Measurements from ENCODE around the gene CXCL3. TPM values are rescaled to one million over a fixed set of nuclear protein-coding genes. Genes with fewer than 3 reads are reported as not detected.

Gene CXCL3
- total RNA-seq, 1 donor from 2014 or later = 2.3 TPM

DNA sequence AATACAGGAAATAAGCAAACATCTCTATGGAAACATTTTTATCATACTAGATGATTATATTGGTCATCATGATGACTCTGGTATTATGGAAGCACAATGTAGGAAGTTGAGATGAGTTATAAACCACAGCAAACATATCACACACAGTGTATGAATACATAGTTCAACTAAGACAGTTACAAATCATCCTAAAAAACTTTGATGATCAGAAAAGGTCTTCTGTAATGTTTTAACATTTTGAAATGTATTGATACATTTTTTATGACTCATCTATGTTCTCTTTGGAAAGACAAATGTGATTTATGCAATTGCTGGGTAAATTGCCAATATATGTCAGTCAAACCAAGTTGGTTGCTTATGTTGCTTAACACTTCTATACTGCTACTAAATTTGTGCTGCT lies 4.8 kb downstream of the CXCL3 start:
- TF ChIP-seq, protein P1, sequence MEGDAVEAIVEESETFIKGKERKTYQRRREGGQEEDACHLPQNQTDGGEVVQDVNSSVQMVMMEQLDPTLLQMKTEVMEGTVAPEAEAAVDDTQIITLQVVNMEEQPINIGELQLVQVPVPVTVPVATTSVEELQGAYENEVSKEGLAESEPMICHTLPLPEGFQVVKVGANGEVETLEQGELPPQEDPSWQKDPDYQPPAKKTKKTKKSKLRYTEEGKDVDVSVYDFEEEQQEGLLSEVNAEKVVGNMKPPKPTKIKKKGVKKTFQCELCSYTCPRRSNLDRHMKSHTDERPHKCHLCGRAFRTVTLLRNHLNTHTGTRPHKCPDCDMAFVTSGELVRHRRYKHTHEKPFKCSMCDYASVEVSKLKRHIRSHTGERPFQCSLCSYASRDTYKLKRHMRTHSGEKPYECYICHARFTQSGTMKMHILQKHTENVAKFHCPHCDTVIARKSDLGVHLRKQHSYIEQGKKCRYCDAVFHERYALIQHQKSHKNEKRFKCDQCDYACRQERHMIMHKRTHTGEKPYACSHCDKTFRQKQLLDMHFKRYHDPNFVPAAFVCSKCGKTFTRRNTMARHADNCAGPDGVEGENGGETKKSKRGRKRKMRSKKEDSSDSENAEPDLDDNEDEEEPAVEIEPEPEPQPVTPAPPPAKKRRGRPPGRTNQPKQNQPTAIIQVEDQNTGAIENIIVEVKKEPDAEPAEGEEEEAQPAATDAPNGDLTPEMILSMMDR (IDR thresholded peaks at IDR 0.05; ENCODE audit: unreplicated experiment) = no peak
- Mint-ChIP-seq H3K4me3 (no peak overlapping the region), H3K27ac (no peak overlapping the region), H3K9me3 (no peaks in the 10 kb centered on the region), H3K4me1 (peaks cover 4% of the 10 kb centered on the region), H3K27me3 (ENCODE audit: low read depth) (peaks cover 37% of the 10 kb centered on the region), H3K36me3 (no peaks in the 10 kb centered on the region)
- no peak for DNase-seq (ENCODE audit: low spot score in 2 of 2, unreplicated experiment in 2 of 2)

- peaks cover 4% of the 10 kb centered on the region for H3K9me3 Mint-ChIP-seq
- H3K27me3 Mint-ChIP-seq (ENCODE audit: low read depth) = peaks cover 26% of the 10 kb centered on the region
- no peaks in the 10 kb centered on the region for H3K4me1 Mint-ChIP-seq
- no peak overlapping the region for H3K27ac Mint-ChIP-seq
- TF ChIP-seq, protein P1 (IDR thresholded peaks at IDR 0.05; ENCODE audit: unreplicated experiment) = no peak
- DNase-seq (ENCODE audit: low spot score in 2 of 2, unreplicated experiment in 2 of 2) = no peak
- H3K36me3 Mint-ChIP-seq = no peaks in the 10 kb centered on the region
- no peak overlapping the region for H3K4me3 Mint-ChIP-seq
These were observed 6.4 kb downstream of the CXCL3 start for GRCh38 chr4:74032064-74032463.

DNA sequence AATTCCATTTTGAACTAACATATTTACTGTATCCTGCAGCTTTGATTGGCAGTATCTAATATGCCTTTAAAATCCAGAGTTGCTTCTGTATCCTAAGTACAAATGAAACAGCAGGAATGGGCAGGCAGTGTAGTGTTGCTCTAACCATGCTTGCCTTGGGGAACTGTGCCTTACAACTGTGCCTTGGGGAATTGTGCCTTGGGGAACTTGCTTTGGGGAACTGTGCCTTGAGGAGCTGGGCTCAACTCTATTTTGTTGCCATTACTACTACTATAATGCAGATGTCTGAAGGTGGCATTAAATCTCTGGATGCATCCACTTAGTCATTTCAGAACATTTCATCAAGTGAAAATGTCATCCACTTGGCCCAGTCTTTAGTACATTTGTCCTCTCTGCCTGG lies 6.9 kb downstream of the CXCL3 start:
- H3K4me1 Mint-ChIP-seq = no peaks in the 10 kb centered on the region
- no peaks in the 10 kb centered on the region for H3K36me3 Mint-ChIP-seq
- peaks cover 25% of the 10 kb centered on the region for H3K27me3 Mint-ChIP-seq (ENCODE audit: low read depth)
- no peak overlapping the region for H3K27ac Mint-ChIP-seq
- TF ChIP-seq, protein P1 (IDR thresholded peaks at IDR 0.05; ENCODE audit: unreplicated experiment) = no peak
- H3K4me3 Mint-ChIP-seq = no peak overlapping the region
- DNase-seq (ENCODE audit: low spot score in 2 of 2, unreplicated experiment in 2 of 2) = no peak
- peaks cover 5% of the 10 kb centered on the region for H3K9me3 Mint-ChIP-seq

DNA sequence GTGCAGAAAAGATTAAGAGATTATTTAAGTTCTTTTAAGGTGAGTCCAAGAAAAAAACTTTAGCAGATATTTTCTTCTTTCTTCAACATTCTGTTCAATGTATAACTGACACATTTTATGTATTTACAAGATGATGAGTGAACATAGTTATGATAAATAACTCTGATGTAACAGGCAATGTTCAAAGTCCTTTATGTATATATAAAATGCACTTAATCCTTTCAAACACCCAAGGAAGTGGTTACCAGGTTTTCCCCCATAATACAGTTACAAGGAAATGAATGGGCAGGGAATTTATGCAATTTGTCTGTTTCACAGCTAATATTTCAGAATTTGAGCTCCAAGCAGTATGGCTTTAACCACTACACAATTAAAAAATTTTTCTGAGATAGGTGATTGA lies 8.2 kb downstream of the CXCL3 start:
- H3K4me3 Mint-ChIP-seq = no peak overlapping the region
- peaks cover 14% of the 10 kb centered on the region for H3K27me3 Mint-ChIP-seq (ENCODE audit: low read depth)
- DNase-seq (ENCODE audit: low spot score in 2 of 2, unreplicated experiment in 2 of 2) = no peak
- H3K27ac Mint-ChIP-seq = no peak overlapping the region
- H3K4me1 Mint-ChIP-seq = no peaks in the 10 kb centered on the region
- TF ChIP-seq, protein P1 (IDR thresholded peaks at IDR 0.05; ENCODE audit: unreplicated experiment) = no peak
- no peaks in the 10 kb centered on the region for H3K36me3 Mint-ChIP-seq
- peaks cover 17% of the 10 kb centered on the region for H3K9me3 Mint-ChIP-seq

GRCh38 chr4:74028504-74028903 lies 10.0 kb downstream of the CXCL3 start:
- no peak overlapping the region for H3K27ac Mint-ChIP-seq
- no peaks in the 10 kb centered on the region for H3K36me3 Mint-ChIP-seq
- TF ChIP-seq, protein P1 (IDR thresholded peaks at IDR 0.05; ENCODE audit: unreplicated experiment) = no peak

DNA sequence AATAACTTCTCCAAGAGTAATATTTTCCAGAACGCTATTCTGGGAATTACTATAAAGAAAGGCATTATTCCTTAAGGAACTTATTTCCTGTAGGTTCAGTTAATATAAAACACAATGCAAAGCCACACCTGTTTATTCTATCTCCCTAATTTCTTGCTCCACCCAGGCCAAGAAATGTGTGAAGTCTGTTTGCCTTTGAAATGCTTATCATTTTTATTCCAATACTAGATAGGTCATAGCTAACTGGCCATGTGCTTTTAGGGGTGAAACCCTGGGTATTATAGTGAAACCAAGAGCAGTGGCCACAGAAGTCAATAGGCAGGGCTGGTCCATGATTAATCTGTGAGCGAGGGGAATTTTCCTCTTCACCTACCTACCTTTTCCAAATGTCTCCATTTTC lies 14.8 kb downstream of the CXCL3 start:
- Mint-ChIP-seq H3K9me3 (peaks cover 17% of the 10 kb centered on the region), H3K4me1 (no peaks in the 10 kb centered on the region)

More at GRCh38 chr4:74028504-74028903, 10.0 kb downstream of the CXCL3 start:
- no peak overlapping the region for H3K4me3 Mint-ChIP-seq
- H3K4me1 Mint-ChIP-seq = no peaks in the 10 kb centered on the region
- H3K27me3 Mint-ChIP-seq (ENCODE audit: low read depth) = peaks cover 11% of the 10 kb centered on the region
- DNase-seq (ENCODE audit: low spot score in 2 of 2, unreplicated experiment in 2 of 2) = no peak
- peaks cover 17% of the 10 kb centered on the region for H3K9me3 Mint-ChIP-seq

More for the DNA sequence above, 14.8 kb downstream of the CXCL3 start:
- no peaks in the 10 kb centered on the region for H3K27me3 Mint-ChIP-seq (ENCODE audit: low read depth)
- no peak overlapping the region for H3K27ac Mint-ChIP-seq
- H3K4me3 Mint-ChIP-seq = no peak overlapping the region
- TF ChIP-seq, protein P1 (IDR thresholded peaks at IDR 0.05; ENCODE audit: unreplicated experiment) = no peak
- DNase-seq (ENCODE audit: low spot score in 2 of 2, unreplicated experiment in 2 of 2) = no peak
- H3K36me3 Mint-ChIP-seq = no peaks in the 10 kb centered on the region

Measured in mesothelial cell of epicardium (in vitro differentiated cells).